GM18502 (cell line): ENCODE measurements around the gene RRM2.

ENCODE experiments used
- ATAC-seq: cut with Tn5 transposase; IDR thresholded peaks from one replicate; pipeline ENCODE4 v1.9.1; 2021; ENCODE audit warnings: mild to moderate bottlenecking; ENCODE audit not compliant: unreplicated experiment, poor library complexity

Gene RRM2

DNA sequence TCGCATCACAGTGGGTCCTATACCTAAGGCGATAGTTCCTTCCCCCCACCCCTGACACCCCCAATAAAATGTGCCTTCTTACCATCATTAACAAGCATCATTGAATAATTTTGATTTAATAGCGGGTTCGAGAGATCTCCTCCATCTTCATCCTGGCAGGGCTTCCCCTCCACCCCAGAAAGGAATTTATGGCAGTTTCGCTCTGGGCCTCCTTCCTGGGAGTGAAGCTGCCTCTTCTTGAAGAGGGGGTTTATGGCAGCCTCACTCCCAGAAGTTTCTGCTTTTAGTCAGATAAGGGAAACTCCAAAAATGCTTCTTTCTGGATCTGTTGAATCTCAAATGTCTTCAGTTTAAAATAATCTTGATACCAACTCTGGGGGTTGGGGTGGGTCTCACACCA, 45.7 kb downstream of the RRM2 start:
- no peak for ATAC-seq

DNA sequence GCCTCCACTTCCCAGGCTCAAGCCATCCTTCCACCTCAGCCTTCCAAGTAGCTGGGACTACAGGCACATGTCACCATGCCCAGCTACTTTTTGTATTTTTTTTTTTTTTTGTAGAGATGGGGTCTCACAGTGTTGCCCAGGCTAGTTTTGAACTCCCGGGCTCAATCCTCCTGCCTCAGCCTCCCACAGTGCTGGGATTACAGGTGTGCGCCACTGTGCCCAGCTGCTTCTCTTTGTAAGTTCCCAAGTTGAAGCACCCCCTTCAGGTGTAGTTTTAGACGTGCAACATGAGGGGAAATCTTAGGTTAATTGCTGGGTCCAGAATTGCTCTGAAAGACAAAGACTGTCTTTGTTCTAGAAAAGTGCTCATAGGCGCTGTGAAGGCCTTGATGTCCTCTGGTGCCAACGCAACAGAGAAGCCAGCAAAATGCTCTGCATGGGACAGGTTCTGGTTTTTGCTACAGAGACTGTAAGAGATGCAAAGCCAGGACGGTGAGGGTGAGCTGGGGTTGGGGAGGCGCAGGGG, 46.6 kb downstream of the RRM2 start:
- ATAC-seq = no peak

DNA sequence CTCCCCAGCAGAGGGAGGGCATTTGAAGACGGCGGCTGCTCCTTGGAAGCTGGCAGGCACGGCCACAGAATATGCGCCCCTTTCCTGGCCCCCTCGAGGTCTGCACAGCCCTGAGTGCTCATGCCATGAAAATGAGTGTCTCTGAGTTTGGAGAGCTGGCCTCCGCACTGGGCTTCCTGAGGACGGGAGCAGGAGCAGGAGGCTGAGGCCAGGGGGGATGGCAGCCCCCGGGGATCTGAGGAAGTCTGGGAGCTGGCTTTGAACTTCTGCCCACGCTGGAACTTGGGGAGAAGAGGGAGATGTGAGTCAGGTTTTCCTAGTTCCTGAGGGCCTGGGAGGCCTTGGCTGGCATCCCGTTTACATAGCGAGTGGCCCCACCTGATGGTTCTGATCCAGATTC, 47.0 kb downstream of the RRM2 start:
- ATAC-seq = no peak

DNA sequence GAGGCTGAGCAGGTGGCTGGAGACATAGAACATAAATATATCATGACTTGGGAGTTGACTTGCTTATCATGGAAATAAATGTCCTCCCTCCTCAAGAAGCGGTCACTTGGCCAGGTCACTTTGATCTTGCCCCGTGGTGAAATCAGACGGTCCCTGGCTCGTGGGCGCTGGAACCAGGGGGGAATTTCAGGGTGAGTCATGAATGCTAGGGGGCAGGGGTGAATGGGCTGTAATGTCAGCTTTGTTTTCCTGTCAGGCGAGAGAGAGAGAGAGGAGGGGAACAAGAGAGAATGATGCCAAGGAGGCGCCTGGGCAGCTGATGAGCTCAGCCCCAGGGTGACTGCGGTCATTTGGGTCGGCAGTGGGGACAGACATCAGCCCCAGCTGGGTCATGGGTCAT, 47.7 kb downstream of the RRM2 start:
- no peak for ATAC-seq

DNA sequence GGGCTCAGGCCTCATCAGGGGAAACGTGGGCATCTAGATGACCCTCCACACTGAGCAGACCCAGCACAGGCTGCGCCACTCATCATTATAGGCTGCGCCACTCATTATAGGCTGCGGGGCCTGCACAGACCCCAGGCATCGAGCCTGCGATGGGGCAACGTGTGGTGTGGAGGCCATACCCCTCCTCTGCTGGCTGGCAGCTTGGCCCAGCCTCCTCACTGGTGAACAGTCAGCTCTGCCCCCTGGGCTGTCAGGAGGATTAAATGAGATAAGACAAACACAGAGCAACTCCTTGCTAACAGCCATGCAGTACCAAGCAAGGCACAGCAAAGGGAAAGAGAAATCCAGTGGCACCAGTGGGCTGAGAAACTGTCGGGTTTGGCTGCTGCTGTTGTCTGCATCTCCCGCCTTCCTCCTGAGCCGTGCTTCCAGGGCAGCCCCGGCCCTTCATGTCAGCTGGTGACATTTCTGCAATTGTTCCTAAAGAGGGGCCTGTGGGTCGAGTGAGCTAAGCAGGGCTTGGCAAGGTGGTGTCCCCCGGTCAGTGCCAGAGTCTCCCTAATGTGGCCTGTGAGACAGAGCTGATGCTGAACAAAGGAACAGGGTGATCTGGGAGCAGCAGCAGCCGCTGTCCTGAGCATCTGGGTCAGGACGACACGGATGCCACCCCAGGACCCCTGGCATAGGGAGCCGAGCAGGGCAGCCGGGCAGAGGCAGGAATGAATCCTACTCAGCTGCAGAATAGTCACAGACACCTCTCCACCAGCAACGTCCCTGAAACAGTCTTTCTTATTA, 48.7 kb downstream of the RRM2 start:
- no peak for ATAC-seq

DNA sequence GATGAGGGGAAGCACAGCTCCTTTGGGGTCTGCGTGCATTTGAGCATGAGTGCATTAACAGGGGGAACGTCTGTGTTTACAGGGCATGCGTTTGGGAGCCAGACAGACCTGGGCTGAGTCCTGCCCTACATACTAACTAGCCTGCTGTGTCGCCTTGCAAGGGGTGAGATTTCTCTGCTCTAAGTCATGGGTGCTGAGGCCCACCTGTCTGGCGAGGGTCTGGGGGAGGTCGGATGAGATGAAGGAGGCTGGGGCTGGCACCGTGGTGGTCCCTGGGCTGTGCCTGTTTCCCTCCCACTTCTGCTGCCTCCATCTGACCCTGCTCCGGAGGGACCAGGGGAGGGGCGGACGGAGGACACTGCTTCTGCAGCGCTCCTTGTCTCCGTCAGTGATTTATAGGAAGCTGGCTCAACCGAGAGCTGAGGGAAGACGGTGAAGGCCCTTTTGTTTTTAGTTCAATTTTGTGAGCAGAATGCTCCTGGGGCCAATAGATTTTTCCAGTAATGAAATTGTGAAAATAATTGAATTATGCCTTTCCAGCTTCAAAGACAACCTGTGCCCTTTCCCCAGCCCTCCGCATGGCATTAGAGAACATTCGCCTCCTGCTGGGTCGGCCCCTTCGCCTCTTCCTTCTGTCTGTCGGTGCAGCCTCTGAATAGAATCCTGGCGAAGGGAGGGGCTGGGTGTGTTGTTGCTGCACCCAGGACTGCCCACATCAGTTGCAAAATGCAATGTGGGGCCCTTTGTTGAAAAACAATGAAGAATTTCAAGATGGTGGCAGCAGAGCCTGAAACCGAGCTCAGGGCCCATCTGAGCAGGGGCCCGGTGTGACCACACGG, 49.7 kb downstream of the RRM2 start:
- ATAC-seq = no peak

DNA sequence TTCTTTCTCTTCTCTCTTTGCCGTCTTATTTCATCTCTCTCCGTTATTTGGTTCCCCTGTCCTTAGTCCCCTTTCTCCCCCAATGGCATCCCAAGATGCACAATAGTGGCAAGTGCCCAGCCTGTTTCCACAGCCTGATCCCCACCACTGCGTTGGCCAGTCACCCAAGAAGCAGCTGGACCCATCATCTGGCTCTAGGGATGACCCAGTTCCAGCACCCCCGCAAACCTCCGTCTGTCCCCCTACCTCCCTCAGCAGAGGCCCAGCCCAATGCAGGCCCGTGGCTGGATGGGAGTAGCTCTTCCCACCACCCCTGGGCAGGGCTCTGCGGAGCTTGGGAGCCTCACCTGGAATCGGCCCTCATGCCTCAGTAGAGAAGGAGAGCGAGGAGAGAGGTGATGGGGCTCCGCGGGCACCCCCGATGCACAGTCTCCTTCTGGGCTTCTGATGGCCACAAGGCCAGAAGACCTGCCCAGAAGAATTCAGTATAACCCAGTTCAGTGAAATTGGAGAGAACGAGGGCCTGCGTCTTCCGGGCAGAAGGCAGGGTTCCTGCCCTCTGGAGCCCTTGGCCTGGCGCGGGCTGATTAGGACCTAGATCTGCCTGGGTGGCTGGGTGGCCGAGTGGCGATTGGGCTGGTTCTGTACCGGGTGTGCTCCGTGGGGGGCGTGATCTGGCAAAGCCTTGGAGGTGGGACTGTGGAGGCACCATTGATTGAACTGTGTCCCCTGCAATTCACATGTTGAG, 50.9 kb downstream of the RRM2 start:
- ATAC-seq = no peak

DNA sequence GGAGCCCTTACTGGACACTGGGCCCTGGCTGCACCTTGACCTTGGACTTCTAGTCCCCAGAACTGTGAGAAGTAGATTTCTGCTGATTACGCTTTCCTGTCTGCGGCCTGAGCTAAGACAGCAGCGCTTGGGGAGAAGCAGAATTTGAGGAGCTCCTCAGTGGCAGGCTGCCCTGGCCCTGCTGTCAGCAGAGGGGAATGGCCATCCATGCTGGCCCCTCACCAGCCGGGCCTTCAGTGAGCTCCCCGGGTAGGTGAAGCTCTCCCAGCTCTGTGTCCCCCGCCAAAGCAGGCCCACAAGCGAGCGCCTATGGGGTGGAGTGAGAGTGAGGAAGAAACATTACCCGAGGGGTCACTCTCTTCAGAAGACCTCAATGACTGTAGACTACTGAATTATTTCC, 51.6 kb downstream of the RRM2 start:
- ATAC-seq = no peak

DNA sequence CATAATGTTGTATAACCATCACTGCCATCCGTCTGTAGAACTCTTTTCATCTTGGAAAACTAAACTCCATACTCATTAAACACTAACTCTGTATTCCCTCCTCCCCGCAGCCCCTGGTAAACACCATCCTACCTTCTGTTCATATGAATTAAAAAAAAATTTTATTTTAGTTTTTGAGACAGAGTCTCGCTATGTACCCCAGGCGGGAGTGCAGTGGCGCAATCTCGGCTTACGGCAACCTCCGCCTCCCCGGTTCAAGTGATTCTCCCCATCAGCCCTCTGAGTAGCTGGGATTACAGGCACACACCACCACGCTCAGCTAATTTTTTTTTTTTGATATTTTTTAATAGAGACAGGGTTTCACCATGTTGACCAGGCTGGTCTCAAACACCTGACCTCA, 52.9 kb downstream of the RRM2 start:
- ATAC-seq = no peak

DNA sequence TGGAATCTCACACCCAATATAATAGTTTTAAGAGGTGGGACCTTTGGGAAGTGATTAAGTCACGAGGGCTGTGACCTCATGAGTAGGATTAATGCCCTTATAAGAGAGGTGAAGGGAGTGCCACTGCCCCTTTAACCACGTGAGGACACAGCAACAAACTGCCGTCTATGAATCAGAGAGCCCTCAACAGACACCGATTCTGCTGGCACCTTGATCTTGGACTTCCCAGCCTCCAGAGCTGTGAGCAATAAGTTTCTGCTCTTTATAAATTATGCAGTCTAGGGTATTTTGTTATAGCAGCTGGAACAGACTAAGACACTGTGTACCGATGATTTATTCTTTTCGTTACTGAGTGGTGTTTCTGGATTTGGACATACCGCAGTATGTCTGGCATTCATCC, 56.2 kb downstream of the RRM2 start:
- no peak for ATAC-seq

DNA sequence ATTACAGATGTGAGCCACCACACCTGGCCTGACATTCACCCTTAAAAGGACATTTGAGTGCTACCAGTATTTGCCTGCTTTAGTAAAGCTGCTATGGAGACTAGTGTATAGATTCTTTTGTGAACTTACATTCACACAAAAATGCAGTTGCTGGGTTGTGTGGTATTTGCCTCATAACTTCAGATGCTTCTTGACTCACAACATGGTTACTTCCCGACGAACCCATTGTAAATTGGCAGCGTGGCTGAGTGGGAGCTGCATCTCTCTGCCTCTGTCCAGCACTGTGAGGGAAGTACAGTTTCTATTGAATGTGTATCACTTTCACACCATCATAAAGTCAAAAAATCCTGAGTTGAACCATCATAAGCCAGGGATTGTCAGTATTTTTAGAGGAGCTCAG, 56.9 kb downstream of the RRM2 start:
- no peak for ATAC-seq

DNA sequence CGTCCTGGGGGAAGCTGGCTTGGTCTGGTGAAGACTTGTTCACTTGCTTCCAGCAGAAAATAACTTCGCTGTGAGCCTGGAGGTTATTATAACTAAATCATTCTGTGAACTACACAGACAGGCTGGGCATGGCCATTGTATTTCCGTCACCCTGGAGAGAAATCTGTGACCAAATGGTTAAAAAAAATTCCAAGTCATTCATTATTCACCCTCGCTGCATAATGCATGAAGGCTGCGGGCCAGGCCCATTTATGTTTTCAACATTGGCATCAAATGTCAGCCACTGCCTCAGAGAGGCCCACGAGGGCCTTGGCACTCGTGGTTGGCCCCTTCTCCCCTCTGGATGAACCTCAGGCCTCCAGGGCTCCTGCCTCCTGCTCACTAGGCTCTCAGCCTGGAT, 57.7 kb downstream of the RRM2 start:
- no peak for ATAC-seq
